K562 (cell line): ENCODE measurements around the gene STON2. TPM values are rescaled to one million over a fixed set of nuclear protein-coding genes. Genes with fewer than 3 reads are reported as not detected.

Experiments
- CBFA2T3 ChIP-seq: fragments of 450-650 bp; IDR thresholded peaks from 2 replicates; pipeline ENCODE4 v1.6.1; 2017
- CEBPB ChIP-seq: fragments of 450-650 bp; IDR thresholded peaks from 2 replicates; pipeline ENCODE4 v1.6.1; 2016; ENCODE audit warnings: missing genetic modification characterization, missing compliant biosample characterization
- COPS2 ChIP-seq: fragments of 450-650 bp; conservative IDR thresholded peaks from 2 replicates; pipeline ENCODE4 v1.6.1; 2016; ENCODE audit warnings: mild to moderate bottlenecking, moderate library complexity
- GATA2 ChIP-seq: sonication (generic); formaldehyde crosslinking; IDR thresholded peaks from 2 replicates; pipeline ENCODE4 v1.4.0; 2020; ENCODE audit warnings: mild to moderate bottlenecking, missing genetic modification reagents
- GTF3C2 ChIP-seq: IDR thresholded peaks from 3 replicates; pipeline ENCODE4 v1.6.1; 2011; ENCODE audit warnings: borderline replicate concordance, mild to moderate bottlenecking, moderate library complexity; ENCODE audit not compliant: insufficient read length; ENCODE audit errors: extremely low read depth
- HNRNPK ChIP-seq: fragments of 200-400 bp; formaldehyde crosslinking; IDR thresholded peaks from one replicate; pipeline ENCODE4 v1.6.1; 2018; ENCODE audit warnings: mild to moderate bottlenecking, low read depth, low read length; ENCODE audit not compliant: poor library complexity, severe bottlenecking
- JUN ChIP-seq, 2 experiments: sonication (generic) in 1 of 2; formaldehyde crosslinking in 1 of 2; IDR thresholded peaks; 2 replicates each; pipeline versions ENCODE4 v1.6.1 to v1.8.0; 2012 to 2022; ENCODE audit warnings: borderline replicate concordance in 2 of 2, mild to moderate bottlenecking in 2 of 2, improper control_type of control experiment in 1 of 2, low read depth in 1 of 2, low read length in 1 of 2, missing genetic modification reagents in 1 of 2
- KDM5B ChIP-seq: fragments of 200-600 bp; sonication (generic); IDR thresholded peaks from 2 replicates; pipeline ENCODE4 v1.6.1; 2012; ENCODE audit warnings: low read depth, mild to moderate bottlenecking, moderate library complexity, low read length, control low read depth, inconsistent platforms; ENCODE audit not compliant: insufficient replicate concordance
- MEIS2 ChIP-seq: fragments of 450-650 bp; IDR thresholded peaks from 2 replicates; pipeline ENCODE4 v1.6.1; 2014; ENCODE audit warnings: mild to moderate bottlenecking; ENCODE audit not compliant: partially characterized antibody
- STAG1 ChIP-seq: sonication (generic); formaldehyde crosslinking; IDR thresholded peaks from 2 replicates; pipeline ENCODE4 v1.5.0; 2020; ENCODE audit warnings: missing genetic modification reagents, borderline replicate concordance
- STAT5B ChIP-seq: fragments of 250-450 bp; sonication (Bioruptor Pico); IDR thresholded peaks from 2 replicates; pipeline ENCODE4 v1.8.0; 2021; ENCODE audit warnings: mild to moderate bottlenecking, inconsistent platforms
- TAF15 ChIP-seq: fragments of 200-400 bp; formaldehyde crosslinking; IDR thresholded peaks from 2 replicates; pipeline ENCODE4 v1.6.1; 2017; ENCODE audit warnings: mild to moderate bottlenecking, low read depth, low read length, moderate library complexity
- TCFL5 ChIP-seq: fragments of 250-450 bp; sonication (Bioruptor Pico); conservative IDR thresholded peaks from 2 replicates; pipeline ENCODE4 v1.6.1; 2021; ENCODE audit warnings: mild to moderate bottlenecking, moderate library complexity, matching md5 sums
- TFAM ChIP-seq: fragments of 250-450 bp; sonication (Bioruptor Pico); conservative IDR thresholded peaks from 2 replicates; pipeline ENCODE4 v1.5.0; 2021; ENCODE audit warnings: mild to moderate bottlenecking, moderate library complexity
- ZNF121 ChIP-seq: sonication (generic); formaldehyde crosslinking; conservative IDR thresholded peaks from 2 replicates; pipeline ENCODE4 v1.8.0; 2022; ENCODE audit warnings: missing genetic modification reagents
- ZNF583 ChIP-seq: fragments of 250-450 bp; sonication (Bioruptor Pico); IDR thresholded peaks from 2 replicates; pipeline ENCODE4 v1.4.0; 2020
- ZNF764 ChIP-seq: fragments of 250-450 bp; sonication (Bioruptor Pico); IDR thresholded peaks from 2 replicates; pipeline ENCODE4 v1.4.0; 2020; ENCODE audit warnings: low read depth, mild to moderate bottlenecking, moderate library complexity
- ZNF766 ChIP-seq: fragments of 200-800 bp; sonication (Bioruptor generic); conservative IDR thresholded peaks from 2 replicates; pipeline ENCODE4 v1.6.1; 2016; ENCODE audit warnings: missing genetic modification characterization, missing compliant biosample characterization
- polyA plus RNA-seq, 8 experiments: library from polyadenylated mRNA; depleted of rRNA in 4 of 8; stranded (reverse) in 5 of 8; unstranded in 3 of 8; fragments of >200 nt; fragmentation: Nextera tagmentation in 2 of 8; fragmentation: Illumina TruSeq in 1 of 8; extraction: Ambion mirVana in 2 of 8; extraction: Trizol in 1 of 8; gene quantifications; 2 replicates each; pipeline versions ENCODE4 v1.2.1 to v1.2.3, GENCODE V29; 2011 to 2014; ENCODE audit warnings: inconsistent platforms in 1 of 8, missing spikeins in 1 of 8
- total RNA-seq, 7 experiments: library from RNA; depleted of rRNA in 6 of 7; stranded (reverse); fragments of >200 nt in 6 of 7; fragmentation: Illumina TruSeq in 2 of 7; extraction: Trizol in 2 of 7; gene quantifications; 2 replicates each; pipeline versions ENCODE4 v1.2.1 to v1.2.3, GENCODE V29; 2011 to 2021; ENCODE audit warnings: low replicate concordance in 1 of 7
- TF ChIP-seq, protein P1 (sequence below): sonication (generic); formaldehyde crosslinking; IDR thresholded peaks from 2 replicates; pipeline ENCODE4 v1.4.0; 2020; ENCODE audit warnings: mild to moderate bottlenecking, missing genetic modification reagents
- TF ChIP-seq, protein P2 (sequence below): fragments of 450-650 bp; IDR thresholded peaks from 2 replicates; pipeline ENCODE4 v1.6.1; 2018; ENCODE audit not compliant: partially characterized antibody

Gene STON2
- total and polyA plus RNA-seq, 9 of the 15 experiments (the other 6 are each of a cell fraction or from before 2014, with no cell fraction given), result 7.8 to 99.3 (median 53.5) TPM

DNA sequence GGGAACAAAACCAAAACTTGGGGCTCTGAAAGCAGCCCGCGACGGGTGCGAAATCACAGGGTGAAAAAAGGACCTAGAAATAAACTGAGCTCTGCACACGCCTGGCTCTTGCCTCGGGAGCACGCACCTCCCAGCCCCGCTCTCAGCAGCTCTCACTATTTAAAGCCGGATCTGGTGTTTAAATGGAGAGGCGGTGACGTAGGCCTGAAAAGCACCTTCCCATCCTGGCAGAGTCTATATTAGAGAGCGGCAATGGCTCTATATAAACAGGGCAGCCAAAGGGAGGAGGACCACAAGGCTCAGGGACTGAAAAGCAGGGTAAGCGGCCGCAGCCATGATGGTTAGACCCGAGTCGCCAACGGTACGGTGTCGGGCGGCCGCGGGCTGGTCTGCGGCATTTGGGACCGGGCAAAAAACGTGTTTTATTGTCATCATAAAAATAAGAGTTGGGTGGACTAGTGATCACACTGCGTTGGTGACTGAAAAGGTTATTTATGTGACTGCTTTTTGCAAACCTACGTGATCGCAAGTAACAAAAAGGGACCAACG lies 180.8 kb downstream of the STON2 start (continued):
- TF ChIP-seq, protein P1, sequence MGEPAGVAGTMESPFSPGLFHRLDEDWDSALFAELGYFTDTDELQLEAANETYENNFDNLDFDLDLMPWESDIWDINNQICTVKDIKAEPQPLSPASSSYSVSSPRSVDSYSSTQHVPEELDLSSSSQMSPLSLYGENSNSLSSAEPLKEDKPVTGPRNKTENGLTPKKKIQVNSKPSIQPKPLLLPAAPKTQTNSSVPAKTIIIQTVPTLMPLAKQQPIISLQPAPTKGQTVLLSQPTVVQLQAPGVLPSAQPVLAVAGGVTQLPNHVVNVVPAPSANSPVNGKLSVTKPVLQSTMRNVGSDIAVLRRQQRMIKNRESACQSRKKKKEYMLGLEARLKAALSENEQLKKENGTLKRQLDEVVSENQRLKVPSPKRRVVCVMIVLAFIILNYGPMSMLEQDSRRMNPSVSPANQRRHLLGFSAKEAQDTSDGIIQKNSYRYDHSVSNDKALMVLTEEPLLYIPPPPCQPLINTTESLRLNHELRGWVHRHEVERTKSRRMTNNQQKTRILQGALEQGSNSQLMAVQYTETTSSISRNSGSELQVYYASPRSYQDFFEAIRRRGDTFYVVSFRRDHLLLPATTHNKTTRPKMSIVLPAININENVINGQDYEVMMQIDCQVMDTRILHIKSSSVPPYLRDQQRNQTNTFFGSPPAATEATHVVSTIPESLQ (CRISPR knock-in tag), result no peak
- TF ChIP-seq CEBPB (tag), result no peak
- no peak for TF ChIP-seq GATA2 (CRISPR knock-in tag)
- no peak for TF ChIP-seq ZNF764 (CRISPR knock-in tag)
- peak; percentile 38; the same call in 1 of the 2 replicates for TF ChIP-seq ZNF766
- no peak for TF ChIP-seq CBFA2T3
- no peak for TF ChIP-seq TFAM (CRISPR knock-in tag)
- TF ChIP-seq STAT5B (CRISPR knock-in tag), result no peak
- TF ChIP-seq, protein P2, sequence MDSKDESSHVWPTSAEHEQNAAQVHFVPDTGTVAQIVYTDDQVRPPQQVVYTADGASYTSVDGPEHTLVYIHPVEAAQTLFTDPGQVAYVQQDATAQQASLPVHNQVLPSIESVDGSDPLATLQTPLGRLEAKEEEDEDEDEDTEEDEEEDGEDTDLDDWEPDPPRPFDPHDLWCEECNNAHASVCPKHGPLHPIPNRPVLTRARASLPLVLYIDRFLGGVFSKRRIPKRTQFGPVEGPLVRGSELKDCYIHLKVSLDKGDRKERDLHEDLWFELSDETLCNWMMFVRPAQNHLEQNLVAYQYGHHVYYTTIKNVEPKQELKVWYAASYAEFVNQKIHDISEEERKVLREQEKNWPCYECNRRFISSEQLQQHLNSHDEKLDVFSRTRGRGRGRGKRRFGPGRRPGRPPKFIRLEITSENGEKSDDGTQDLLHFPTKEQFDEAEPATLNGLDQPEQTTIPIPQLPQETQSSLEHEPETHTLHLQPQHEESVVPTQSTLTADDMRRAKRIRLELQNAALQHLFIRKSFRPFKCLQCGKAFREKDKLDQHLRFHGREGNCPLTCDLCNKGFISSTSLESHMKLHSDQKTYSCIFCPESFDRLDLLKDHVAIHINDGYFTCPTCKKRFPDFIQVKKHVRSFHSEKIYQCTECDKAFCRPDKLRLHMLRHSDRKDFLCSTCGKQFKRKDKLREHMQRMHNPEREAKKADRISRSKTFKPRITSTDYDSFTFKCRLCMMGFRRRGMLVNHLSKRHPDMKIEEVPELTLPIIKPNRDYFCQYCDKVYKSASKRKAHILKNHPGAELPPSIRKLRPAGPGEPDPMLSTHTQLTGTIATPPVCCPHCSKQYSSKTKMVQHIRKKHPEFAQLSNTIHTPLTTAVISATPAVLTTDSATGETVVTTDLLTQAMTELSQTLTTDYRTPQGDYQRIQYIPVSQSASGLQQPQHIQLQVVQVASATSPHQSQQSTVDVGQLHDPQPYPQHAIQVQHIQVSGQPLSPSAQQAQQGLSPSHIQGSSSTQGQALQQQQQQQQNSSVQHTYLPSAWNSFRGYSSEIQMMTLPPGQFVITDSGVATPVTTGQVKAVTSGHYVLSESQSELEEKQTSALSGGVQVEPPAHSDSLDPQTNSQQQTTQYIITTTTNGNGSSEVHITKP, result no peak
- TF ChIP-seq GTF3C2, result no peak
- TF ChIP-seq TAF15, result no peak
- no peak for TF ChIP-seq COPS2
- no peak for TF ChIP-seq MEIS2
- TF ChIP-seq TCFL5 (CRISPR knock-in tag), result no peak
- TF ChIP-seq ZNF121, result no peak
- TF ChIP-seq STAG1 (CRISPR knock-in tag), result no peak
- TF ChIP-seq JUN (IDR thresholded peaks at IDR 0.05; ENCODE audit: borderline replicate concordance, low read depth, low read length), result no peak
- TF ChIP-seq JUN (CRISPR knock-in tag; IDR thresholded peaks at IDR 0.05; ENCODE audit: borderline replicate concordance), result no peak
- TF ChIP-seq ZNF583, result no peak
- TF ChIP-seq HNRNPK, result no peak
- TF ChIP-seq KDM5B, result peak; percentile 88
